Activated CD4-positive, alpha-beta memory T cell treated with anti-CD3 and anti-CD28 coated beads, Interleukin-2, amount 10 ng/mL, durations not matched to agents 7 days and 5 days (primary cell): ENCODE measurements around the gene ADGRD1. TPM values are rescaled to one million over a fixed set of nuclear protein-coding genes. Genes with fewer than 3 reads are reported as not detected.

Experiments
- CTCF ChIA-PET: fragments of 350-600 bp; sonication (Branson Sonifier 250); formaldehyde crosslinking; loops from one replicate; lab custom pipeline; 2021; ENCODE audit warnings: antibody characterized with exemption, inconsistent platforms; lab: Charles Lee
- POLR2A ChIA-PET: fragments of 350-600 bp; sonication (Branson Sonifier 250); formaldehyde crosslinking; loops from one replicate; lab custom pipeline; 2021; ENCODE audit warnings: antibody characterized with exemption; lab: Charles Lee
- DNase-seq: peaks from one replicate; pipeline ENCODE4 v3.0.0-alpha.2; 2020
- H3K27ac Mint-ChIP-seq: one replicate; pipeline ENCODE4 v1.8.0; 2021; ENCODE audit warnings: mild to moderate bottlenecking, mixed read lengths
- H3K27me3 Mint-ChIP-seq: one replicate; pipeline ENCODE4 v1.8.0; 2021; ENCODE audit warnings: mixed read lengths
- H3K36me3 Mint-ChIP-seq: one replicate; pipeline ENCODE4 v1.8.0; 2021; ENCODE audit warnings: low read depth, mixed read lengths
- H3K4me1 Mint-ChIP-seq: one replicate; pipeline ENCODE4 v1.8.0; 2021; ENCODE audit warnings: mixed read lengths
- H3K4me3 Mint-ChIP-seq: one replicate; pipeline ENCODE4 v1.8.0; 2021; ENCODE audit warnings: mild to moderate bottlenecking, mixed read lengths
- H3K9me3 Mint-ChIP-seq: one replicate; pipeline ENCODE4 v1.8.0; 2021; ENCODE audit warnings: mixed read lengths
- total RNA-seq, 2 experiments: library from RNA; stranded (reverse); gene quantifications; one replicate each; pipeline ENCODE4 v1.2.3, GENCODE V29; 2021

Gene ADGRD1
- total RNA-seq, 2 experiments from 2014 or later: 0.23 TPM; not detected in 1

DNA sequence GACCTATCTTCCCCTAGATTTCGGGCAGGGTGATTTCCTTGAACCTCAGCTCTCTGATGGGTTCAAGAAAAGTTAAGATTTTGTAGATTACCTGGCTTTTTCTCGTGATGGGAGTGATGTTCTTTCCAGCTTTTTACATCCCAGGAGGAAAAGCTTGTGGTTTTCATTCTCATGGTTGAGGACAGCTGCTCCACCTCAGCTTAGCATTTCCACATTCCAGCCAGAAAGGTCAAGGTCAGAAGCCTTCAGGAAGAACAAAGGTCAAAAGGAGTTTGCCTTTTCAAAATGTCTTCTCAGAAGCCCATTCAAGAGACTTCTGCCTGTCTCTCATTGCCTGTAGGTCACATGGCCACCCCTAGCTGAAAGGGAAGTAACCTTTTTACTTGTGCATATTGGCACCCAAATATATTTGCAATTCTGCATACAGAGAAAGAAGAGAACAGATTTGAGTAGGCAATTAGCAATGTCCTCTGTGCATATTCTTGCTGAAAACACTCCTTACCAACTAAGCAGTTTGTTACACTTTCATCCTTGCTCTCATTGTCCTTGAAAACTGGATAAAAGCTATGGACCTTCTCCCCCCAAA, 6.6 kb upstream of the ADGRD1 start:
- H3K36me3 Mint-ChIP-seq: no peaks in the 10 kb centered on the region
- ChIA-PET POLR2A (no interaction called here), CTCF (no interaction called here)
- no peaks in the 10 kb centered on the region for H3K4me1 Mint-ChIP-seq
- no peaks in the 10 kb centered on the region for H3K9me3 Mint-ChIP-seq
- DNase-seq: no peak
- H3K27me3 Mint-ChIP-seq: peaks cover 10% of the 10 kb centered on the region
- no peak overlapping the region for H3K27ac Mint-ChIP-seq
- no peak overlapping the region for H3K4me3 Mint-ChIP-seq

DNA sequence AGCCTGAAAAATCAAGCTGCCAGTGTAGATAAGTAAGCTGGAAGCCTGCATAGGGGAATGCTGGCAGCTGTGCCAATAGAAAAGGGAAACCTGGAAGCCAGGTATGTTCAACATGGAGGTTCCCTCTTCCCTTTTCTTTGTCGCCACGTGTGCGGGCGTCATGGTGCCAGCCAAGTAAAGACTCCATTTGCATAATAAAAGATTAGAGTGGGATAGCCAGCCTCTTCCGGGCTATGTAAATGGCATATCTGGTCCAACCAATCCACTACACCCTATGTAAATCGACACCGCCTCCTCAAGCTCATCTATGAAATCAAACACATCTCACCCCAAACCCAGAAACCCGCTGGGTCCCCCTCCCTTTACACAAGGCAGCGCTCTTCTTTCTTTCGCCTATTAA, 5.6 kb upstream of the ADGRD1 start:
- Mint-ChIP-seq H3K9me3 (no peaks in the 10 kb centered on the region), H3K27ac (no peak overlapping the region)
- CTCF ChIA-PET: no interaction called here

DNA sequence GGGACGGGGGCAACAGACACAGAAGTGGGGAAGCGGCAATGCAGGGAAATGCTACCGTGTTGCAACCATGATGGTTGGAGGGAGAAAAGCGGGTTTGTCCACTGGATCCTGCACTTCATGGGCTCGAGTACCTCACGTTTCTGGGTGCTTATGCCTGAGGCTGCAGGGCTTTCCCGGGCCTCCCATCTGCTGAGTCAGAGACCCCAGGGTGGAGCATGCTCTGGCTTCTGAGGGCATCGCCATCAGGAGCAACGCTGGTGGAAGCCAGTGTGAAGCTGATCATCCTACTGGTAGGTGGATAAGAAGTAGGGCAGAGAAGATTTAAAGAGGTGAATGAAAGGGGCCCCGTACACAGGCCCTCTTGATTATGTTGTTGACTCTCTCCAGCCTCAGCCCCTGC, 5.0 kb upstream of the ADGRD1 start:
- CTCF ChIA-PET: no interaction called here
- peaks cover 18% of the 10 kb centered on the region for H3K27me3 Mint-ChIP-seq
- no peaks in the 10 kb centered on the region for H3K9me3 Mint-ChIP-seq
- H3K4me3 Mint-ChIP-seq: no peak overlapping the region
- no peaks in the 10 kb centered on the region for H3K36me3 Mint-ChIP-seq
- no peaks in the 10 kb centered on the region for H3K4me1 Mint-ChIP-seq
- no peak for DNase-seq
- no peak overlapping the region for H3K27ac Mint-ChIP-seq
- POLR2A ChIA-PET: no interaction called here

More for the DNA sequence above, 5.6 kb upstream of the ADGRD1 start:
- DNase-seq: no peak
- Mint-ChIP-seq H3K4me3 (no peak overlapping the region), H3K27me3 (peaks cover 16% of the 10 kb centered on the region), H3K4me1 (no peaks in the 10 kb centered on the region), H3K36me3 (no peaks in the 10 kb centered on the region)
- POLR2A ChIA-PET: no interaction called here

DNA sequence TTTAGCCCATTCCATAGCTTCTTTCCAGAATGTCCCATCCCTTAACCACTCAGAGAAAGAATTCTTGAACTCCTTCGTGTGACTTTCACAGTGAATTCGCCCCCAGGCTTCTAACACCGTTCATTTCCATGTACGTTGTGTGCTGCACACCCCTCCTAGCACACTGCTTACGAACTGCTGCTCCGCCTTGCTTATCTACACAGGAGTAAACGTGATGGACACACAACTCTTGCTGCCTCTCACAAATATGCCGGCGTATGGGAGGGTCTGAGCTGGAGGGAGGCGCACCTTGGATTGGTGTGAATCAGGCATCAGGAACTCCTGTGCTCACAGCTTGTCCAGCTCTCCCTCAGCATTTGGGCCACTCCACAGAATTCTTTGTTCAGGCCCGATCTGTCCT, 3.9 kb upstream of the ADGRD1 start:
- POLR2A ChIA-PET: no interaction called here
- DNase-seq: no peak
- Mint-ChIP-seq H3K4me3 (no peak overlapping the region), H3K27me3 (peaks cover 23% of the 10 kb centered on the region), H3K36me3 (no peaks in the 10 kb centered on the region), H3K27ac (no peak overlapping the region), H3K9me3 (no peaks in the 10 kb centered on the region), H3K4me1 (no peaks in the 10 kb centered on the region)
- CTCF ChIA-PET: no interaction called here

DNA sequence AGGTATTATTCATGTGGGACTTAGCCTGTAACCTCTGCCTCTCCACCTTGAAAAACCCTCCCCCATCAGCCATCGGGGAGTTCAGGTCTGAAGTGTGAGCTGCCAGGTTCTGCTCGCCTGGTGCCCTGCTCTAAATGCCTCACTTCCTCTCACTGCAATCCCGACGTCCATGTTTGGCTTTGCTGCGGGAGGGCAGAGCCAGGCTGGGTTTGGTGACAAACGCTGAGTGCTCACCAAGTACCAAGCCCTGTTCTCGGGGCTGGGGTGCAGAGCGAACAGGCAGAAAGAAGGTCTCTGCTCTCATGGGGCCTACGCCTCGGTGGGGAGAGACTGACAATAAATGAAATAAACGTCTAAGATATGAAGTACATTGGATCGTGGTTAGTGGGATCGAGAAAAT, 2.1 kb upstream of the ADGRD1 start:
- H3K27ac Mint-ChIP-seq: no peak overlapping the region
- no peak overlapping the region for H3K4me3 Mint-ChIP-seq
- ChIA-PET CTCF (no interaction called here), POLR2A (no interaction called here)
- H3K27me3 Mint-ChIP-seq: peaks cover 18% of the 10 kb centered on the region
- H3K4me1 Mint-ChIP-seq: no peaks in the 10 kb centered on the region
- H3K36me3 Mint-ChIP-seq: no peaks in the 10 kb centered on the region
- H3K9me3 Mint-ChIP-seq: no peaks in the 10 kb centered on the region
- no peak for DNase-seq

DNA sequence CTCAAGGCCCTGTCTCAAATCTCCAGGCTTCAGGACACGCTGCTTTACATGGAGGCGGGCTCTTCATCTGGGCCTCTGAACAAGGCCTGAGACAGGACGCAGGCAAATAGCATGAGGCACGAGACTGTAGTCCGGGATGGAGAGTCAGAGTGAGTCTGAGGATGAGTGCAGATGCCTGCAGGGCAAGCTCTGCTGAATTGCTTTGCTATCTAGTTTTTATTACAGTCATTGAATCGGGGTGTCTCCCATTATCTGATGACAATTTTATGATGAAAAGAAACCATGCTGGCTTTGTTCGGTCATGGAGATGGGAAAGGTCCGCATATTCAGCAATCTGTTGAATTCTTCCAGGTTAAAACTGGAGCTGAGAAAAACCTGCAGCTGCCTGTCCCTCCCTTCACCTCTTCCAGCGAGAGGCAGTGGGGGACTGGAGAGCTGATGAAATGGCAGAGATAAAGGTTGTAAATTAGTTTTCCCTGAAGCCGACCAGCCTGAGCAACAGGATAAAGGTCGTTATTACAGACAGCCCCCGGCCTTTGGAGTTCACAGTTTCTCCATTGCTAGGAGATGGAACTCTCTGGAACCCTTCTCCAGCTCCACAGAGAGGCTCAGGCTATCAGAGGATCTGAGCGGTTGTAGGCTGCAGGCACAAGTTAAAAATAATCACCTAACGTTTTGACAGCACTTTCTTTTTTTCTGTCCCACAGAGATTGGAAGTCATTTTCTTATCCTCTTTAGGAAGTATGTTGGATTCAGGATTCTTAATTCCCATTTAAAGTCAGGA, 1.3 kb upstream of the ADGRD1 start:
- no peak for DNase-seq
- H3K36me3 Mint-ChIP-seq: no peaks in the 10 kb centered on the region
- H3K4me1 Mint-ChIP-seq: no peaks in the 10 kb centered on the region
- ChIA-PET POLR2A (no interaction called here), CTCF (no interaction called here)
- no peak overlapping the region for H3K4me3 Mint-ChIP-seq
- no peaks in the 10 kb centered on the region for H3K9me3 Mint-ChIP-seq
- H3K27ac Mint-ChIP-seq: no peak overlapping the region
- H3K27me3 Mint-ChIP-seq: peaks cover 18% of the 10 kb centered on the region

DNA sequence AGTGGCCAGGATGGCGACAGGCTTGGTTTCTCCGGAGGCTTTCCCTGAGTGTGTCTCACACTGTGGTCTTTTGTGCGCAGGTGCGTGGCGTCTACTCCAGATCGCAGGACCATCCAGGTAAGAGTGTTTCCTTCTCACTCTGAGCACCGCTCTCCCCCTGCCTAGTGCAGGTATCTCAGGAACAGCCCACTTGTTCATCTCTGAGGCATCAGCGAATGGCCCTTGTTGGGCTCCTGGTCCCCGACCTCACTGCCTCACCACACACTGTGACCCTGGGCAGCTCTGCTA, 781 bp downstream of the ADGRD1 start:
- Mint-ChIP-seq H3K27ac (no peak overlapping the region), H3K36me3 (no peaks in the 10 kb centered on the region), H3K9me3 (no peaks in the 10 kb centered on the region), H3K4me1 (no peaks in the 10 kb centered on the region), H3K4me3 (no peak overlapping the region), H3K27me3 (peaks cover 18% of the 10 kb centered on the region)
- DNase-seq: no peak
- POLR2A ChIA-PET: no interaction called here
- CTCF ChIA-PET: no interaction called here

DNA sequence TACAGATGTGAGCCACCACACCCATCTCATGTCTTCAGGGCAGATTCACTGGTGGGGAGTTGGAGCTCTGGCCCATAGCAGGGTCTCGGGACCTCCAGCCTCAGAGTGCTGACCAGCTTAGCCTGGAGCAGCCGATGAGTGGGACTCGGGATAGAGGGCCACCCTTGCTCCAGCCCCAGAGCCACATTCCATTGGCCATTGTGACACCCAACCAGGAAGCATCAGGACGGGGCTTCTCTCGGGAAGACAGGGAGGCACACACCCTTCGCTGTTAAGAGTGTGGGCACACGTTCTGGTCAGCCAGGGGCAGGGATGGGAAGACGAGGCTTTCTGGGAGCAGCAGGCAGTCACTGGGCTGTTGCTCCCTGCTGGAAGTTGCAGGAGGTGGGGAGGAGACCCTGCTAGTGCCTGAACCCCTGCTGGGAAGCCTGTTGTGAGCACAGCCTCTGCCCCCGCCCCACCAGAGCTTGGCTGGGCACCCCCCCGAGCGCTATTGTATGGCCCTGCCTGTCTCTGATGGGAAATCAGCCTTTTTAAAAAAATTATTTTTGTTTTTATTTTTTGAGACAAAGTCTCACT, 1.6 kb downstream of the ADGRD1 start:
- ChIA-PET POLR2A (no interaction called here), CTCF (no interaction called here)
- peaks cover 18% of the 10 kb centered on the region for H3K27me3 Mint-ChIP-seq
- H3K4me1 Mint-ChIP-seq: no peaks in the 10 kb centered on the region
- no peak overlapping the region for H3K27ac Mint-ChIP-seq
- no peak for DNase-seq
- no peaks in the 10 kb centered on the region for H3K36me3 Mint-ChIP-seq
- no peaks in the 10 kb centered on the region for H3K9me3 Mint-ChIP-seq
- no peak overlapping the region for H3K4me3 Mint-ChIP-seq

DNA sequence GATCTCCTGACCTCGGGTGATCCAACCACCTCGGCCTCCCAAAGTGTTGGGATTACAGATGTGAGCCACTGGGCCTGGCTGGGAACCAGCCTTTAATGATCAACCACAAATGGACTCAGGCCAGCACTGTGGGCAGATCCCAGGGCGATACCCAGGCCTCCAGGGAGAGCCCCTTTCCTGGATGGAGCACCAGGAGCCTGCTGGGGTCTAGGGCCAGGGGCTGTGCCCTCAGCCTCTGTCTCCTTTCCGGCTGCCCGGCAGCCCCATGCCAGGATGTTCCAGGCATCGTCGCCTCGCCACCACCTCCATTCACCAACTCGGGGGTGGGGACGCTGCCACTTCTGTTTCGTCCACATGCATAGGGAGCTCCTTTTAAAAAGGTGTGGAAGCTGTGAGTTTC, 2.3 kb downstream of the ADGRD1 start:
- Mint-ChIP-seq H3K27ac (no peak overlapping the region), H3K9me3 (no peaks in the 10 kb centered on the region), H3K27me3 (peaks cover 18% of the 10 kb centered on the region), H3K4me1 (no peaks in the 10 kb centered on the region), H3K4me3 (no peak overlapping the region), H3K36me3 (no peaks in the 10 kb centered on the region)
- ChIA-PET POLR2A (no interaction called here), CTCF (no interaction called here)
- DNase-seq: no peak

DNA sequence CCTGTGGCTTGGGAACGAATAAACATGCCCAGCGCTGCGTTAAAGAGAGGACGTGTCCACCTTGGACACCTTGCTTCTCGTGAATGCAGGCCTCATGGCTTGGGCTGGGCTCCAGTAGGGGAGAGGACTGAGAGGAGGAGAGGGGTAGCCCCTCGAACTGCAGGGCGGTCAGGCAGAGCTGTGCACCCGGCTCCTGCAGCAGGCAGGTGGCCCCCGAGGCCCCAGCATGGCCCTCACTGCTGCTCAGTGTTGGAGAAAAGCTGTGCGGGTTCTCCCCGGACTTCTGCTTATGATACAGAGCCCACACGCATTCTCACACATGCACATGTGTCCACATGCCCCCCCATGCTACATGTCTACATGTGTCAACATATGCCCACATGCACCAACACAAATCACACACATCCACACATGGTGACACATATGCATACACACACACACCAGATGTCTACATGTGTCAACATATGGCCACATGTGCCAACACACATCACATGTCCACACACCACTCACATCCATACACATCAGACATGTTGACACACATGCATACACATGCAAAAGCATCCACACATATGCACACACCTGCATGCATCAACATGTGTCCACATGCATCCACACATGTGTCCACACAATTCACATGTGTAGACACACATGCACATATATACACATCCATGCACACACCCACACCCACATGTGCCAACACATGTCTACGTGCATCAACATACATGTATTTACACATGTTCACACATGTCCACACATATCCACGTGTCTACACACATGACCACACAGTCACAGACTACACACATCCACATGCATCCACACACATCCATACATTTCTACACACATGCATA, 3.0 kb downstream of the ADGRD1 start:
- DNase-seq: no peak
- Mint-ChIP-seq H3K27me3 (peaks cover 18% of the 10 kb centered on the region), H3K27ac (no peak overlapping the region), H3K9me3 (no peaks in the 10 kb centered on the region), H3K4me3 (no peak overlapping the region), H3K4me1 (no peaks in the 10 kb centered on the region), H3K36me3 (no peaks in the 10 kb centered on the region)
- ChIA-PET POLR2A (no interaction called here), CTCF (no interaction called here)

DNA sequence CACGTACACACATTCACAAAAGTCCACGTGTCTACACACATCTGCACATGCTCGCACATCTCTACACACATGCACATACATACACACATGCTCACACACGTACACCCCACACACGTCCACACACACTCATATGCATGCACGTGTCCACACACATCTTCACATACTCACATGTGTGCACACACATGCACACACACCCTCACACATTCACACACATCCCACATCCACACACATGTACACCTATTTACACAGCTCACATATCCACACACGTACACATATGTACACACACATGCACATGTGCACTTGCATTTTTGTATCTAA, 3.6 kb downstream of the ADGRD1 start:
- no peak for DNase-seq
- no peak overlapping the region for H3K4me3 Mint-ChIP-seq
- H3K9me3 Mint-ChIP-seq: no peaks in the 10 kb centered on the region
- peaks cover 17% of the 10 kb centered on the region for H3K27me3 Mint-ChIP-seq
- no peaks in the 10 kb centered on the region for H3K4me1 Mint-ChIP-seq
- H3K36me3 Mint-ChIP-seq: no peaks in the 10 kb centered on the region
- ChIA-PET CTCF (no interaction called here), POLR2A (no interaction called here)
- H3K27ac Mint-ChIP-seq: no peak overlapping the region

DNA sequence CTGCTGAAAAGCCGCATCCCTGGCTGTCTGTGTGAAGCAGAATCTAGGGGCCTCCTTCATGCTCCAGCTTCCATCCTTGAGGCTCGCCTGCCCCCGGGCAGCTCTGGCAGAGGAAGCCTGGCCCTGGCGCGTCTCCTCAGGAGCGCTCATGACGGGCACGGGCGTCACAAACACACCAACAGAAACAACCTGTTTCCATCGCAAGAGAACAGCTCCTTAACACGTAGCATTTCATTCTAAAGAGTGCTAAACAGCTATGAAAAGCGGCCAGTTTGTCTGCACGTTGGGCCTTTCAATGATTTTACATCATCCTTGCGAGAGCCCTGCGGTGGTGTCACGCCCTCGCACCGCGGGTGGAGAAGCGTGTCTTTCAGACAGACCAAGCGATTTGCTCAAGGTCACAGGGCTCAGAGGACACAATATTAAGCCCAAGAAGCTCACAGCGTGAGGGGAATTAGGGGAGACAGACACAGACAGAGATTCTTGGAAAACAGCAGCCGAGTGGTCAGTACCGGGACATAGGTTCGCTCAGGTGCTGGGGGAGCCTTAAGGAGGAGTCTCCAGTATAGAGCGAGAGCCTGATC, 4.9 kb downstream of the ADGRD1 start:
- Mint-ChIP-seq H3K36me3 (no peaks in the 10 kb centered on the region), H3K27me3 (peaks cover 7% of the 10 kb centered on the region), H3K4me1 (no peaks in the 10 kb centered on the region), H3K9me3 (no peaks in the 10 kb centered on the region), H3K4me3 (no peak overlapping the region), H3K27ac (no peak overlapping the region)
- DNase-seq: no peak
- ChIA-PET POLR2A (no interaction called here), CTCF (no interaction called here)

DNA sequence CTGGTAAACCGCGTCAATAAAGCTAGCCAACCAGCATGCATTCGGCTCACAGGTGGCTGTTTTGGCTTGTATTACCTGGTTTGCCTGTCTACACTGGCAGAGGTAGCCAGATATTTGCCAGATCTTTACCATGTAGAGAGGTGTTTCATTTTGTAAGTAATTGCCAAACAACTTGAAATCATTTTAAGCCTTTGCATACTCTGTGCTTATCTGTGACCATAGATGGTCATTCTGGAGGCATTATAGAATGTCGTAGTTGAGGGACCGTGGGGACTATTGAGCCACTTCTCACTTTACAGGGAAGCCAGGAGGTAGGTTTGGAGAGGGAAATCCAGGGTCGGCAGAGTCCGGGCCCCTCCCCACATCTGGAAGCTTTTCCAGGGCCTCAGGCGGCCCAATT, 5.9 kb downstream of the ADGRD1 start:
- H3K4me3 Mint-ChIP-seq: no peak overlapping the region
- no peaks in the 10 kb centered on the region for H3K36me3 Mint-ChIP-seq
- H3K4me1 Mint-ChIP-seq: no peaks in the 10 kb centered on the region
- H3K27ac Mint-ChIP-seq: no peak overlapping the region
- ChIA-PET POLR2A (no interaction called here), CTCF (no interaction called here)
- no peak for DNase-seq
- no peaks in the 10 kb centered on the region for H3K9me3 Mint-ChIP-seq
- peaks cover 3% of the 10 kb centered on the region for H3K27me3 Mint-ChIP-seq
